Kidney (tissue), 14 donors: ENCODE data around the gene PLCB4. TPM values are rescaled to one million over a fixed set of nuclear protein-coding genes. Genes with fewer than 3 reads are reported as not detected.

Experiments
- DNase-seq, 5 donors: peaks; one replicate each; pipeline ENCODE4 v3.0.0-alpha.2; 2013 to 2020
- FAIRE-seq: peaks from 2 replicates; lab custom pipeline; 2012; peaks lifted over from hg19 to GRCh38; lab: Jason Lieb, UNC
- H3K27ac ChIP-seq, 2 donors: one replicate each; pipeline ENCODE4 v1.7.0; 2013; ENCODE audit warnings: low read depth in 2 of 2, low read length in 2 of 2, inconsistent platforms in 1 of 2
- H3K27me3 ChIP-seq: one replicate; pipeline ENCODE4 v1.7.1; 2013; ENCODE audit warnings: low read length, inconsistent platforms; ENCODE audit not compliant: control insufficient read depth, insufficient read depth
- H3K36me3 ChIP-seq, 3 donors: one replicate each; pipeline versions ENCODE4 v1.7.0 to v1.7.1; 2013; ENCODE audit warnings: low read length in 3 of 3, control low read depth in 1 of 3, inconsistent platforms in 1 of 3; ENCODE audit not compliant: insufficient read depth in 3 of 3, control insufficient read depth in 2 of 3
- H3K4me1 ChIP-seq, 3 donors: one replicate each; pipeline versions ENCODE4 v1.7.0 to v1.7.1; 2013; ENCODE audit warnings: low read length in 3 of 3, inconsistent platforms in 1 of 3, low read depth in 1 of 3; ENCODE audit not compliant: control insufficient read depth in 2 of 3, insufficient read depth in 2 of 3
- H3K4me3 ChIP-seq, 3 donors: one replicate each; pipeline versions ENCODE4 v1.7.0 to v1.8.1; 2013; ENCODE audit warnings: low read length in 3 of 3, control low read depth in 1 of 3, inconsistent platforms in 1 of 3
- H3K9ac ChIP-seq, 3 donors: one replicate each; pipeline versions ENCODE4 v1.7.0 to v1.7.1; 2013; ENCODE audit warnings: low read length in 3 of 3, control low read depth in 1 of 3, inconsistent platforms in 1 of 3
- H3K9me3 ChIP-seq, 3 donors: one replicate each; pipeline versions ENCODE4 v1.7.0 to v1.7.1; 2013; ENCODE audit warnings: low read length in 3 of 3, control low read depth in 1 of 3, inconsistent platforms in 1 of 3; ENCODE audit not compliant: control insufficient read depth in 2 of 3, insufficient read depth in 1 of 3
- intact Hi-C: fragments of 100-400 bp; cut with DNase I; formaldehyde crosslinking; loops from one replicate; pipeline ENCODE4 v1.11.1; 2022
- polyA plus RNA-seq: library from polyadenylated mRNA; stranded (reverse); fragments of 350-450 nt; fragmentation: Illumina TruSeq; extraction: RNeasy Lipid Tissue Mini Kit (QIAGEN cat#74804); gene quantifications from one replicate; pipeline ENCODE4 v1.2.3, GENCODE V29; 2014; ENCODE audit warnings: low read depth, low replicate concordance; ENCODE audit not compliant: insufficient read depth
- total RNA-seq: library from RNA; stranded (reverse); fragmentation: NEBNext Ultra II Directional; extraction: Animal tissue kit (Norgen Biotek cat#: 25700); gene quantifications from one replicate; pipeline ENCODE4 v1.2.1, GENCODE V29; 2021
- TF ChIP-seq, protein P1 (sequence below): IDR thresholded peaks from 3 replicates; pipeline ENCODE4 v1.5.1; 2012; ENCODE audit warnings: mild to moderate bottlenecking, moderate library complexity, borderline replicate concordance; ENCODE audit not compliant: insufficient read depth; ENCODE audit errors: extremely low read depth
- donor health status: control.
- donor health status: control.
- donor health status: control.
- donor health status: control.
- donor health status: control.
- donor health status: DM: yes; HTN: yes; CAD: no.
- donor health status: Normal renal cell carcinoma (clear cell type).

Gene PLCB4
- total and polyA plus RNA-seq, 2 donors from 2014 or later, result 2.8 to 17.7 TPM

DNA sequence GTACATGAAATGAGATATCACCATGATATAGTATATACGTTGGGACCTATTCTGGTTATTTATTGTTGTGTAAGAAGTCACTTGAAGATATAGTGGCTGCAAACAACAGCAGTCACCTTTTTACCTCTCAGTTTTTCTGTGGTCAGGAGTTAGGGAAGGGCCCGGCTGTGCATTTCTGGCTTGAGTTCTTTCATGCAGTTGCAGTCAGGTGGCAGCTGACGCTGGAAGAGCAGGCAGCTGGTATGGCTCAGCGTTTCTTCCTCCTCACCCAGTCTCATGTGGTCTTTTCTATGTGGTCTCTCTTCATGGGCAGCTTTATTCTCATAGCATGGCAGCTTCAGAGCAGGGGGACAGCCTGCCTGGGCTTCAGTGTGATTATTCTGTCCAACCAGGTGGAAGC, 154.4 kb downstream of the PLCB4 start:
- DNase-seq (no peak), FAIRE-seq (no peak)
- Histone ChIP-seq H3K27ac (no peak overlapping the region), H3K9me3 (no peaks in the 10 kb centered on the region), H3K9ac (no peak overlapping the region), H3K4me1 (no peaks in the 10 kb centered on the region), H3K36me3 (no peaks in the 10 kb centered on the region), H3K27me3 (no peaks in the 10 kb centered on the region), H3K4me3 (no peak overlapping the region)
- intact Hi-C loops, result no loop called here
- TF ChIP-seq, protein P1, sequence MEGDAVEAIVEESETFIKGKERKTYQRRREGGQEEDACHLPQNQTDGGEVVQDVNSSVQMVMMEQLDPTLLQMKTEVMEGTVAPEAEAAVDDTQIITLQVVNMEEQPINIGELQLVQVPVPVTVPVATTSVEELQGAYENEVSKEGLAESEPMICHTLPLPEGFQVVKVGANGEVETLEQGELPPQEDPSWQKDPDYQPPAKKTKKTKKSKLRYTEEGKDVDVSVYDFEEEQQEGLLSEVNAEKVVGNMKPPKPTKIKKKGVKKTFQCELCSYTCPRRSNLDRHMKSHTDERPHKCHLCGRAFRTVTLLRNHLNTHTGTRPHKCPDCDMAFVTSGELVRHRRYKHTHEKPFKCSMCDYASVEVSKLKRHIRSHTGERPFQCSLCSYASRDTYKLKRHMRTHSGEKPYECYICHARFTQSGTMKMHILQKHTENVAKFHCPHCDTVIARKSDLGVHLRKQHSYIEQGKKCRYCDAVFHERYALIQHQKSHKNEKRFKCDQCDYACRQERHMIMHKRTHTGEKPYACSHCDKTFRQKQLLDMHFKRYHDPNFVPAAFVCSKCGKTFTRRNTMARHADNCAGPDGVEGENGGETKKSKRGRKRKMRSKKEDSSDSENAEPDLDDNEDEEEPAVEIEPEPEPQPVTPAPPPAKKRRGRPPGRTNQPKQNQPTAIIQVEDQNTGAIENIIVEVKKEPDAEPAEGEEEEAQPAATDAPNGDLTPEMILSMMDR, result no peak

DNA sequence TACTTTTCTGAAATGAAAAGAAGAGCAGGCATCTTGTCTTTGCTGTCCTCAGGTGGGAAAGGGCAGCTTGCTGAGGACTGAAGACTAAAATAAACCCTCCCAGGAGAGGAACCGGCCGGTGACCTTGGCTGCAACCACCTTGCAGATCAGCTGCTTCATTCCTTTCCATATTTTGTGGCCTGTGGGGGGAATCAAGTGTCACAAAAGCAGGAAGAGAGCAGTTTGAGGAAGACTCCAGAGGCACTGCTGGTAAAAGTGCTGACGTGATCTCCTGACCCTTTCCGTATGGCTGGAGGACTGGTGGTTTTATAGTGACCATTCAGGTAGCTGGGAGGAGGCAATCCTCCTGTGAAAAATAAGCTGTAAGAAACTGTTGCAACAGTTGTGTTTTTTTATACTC, 157.0 kb downstream of the PLCB4 start:
- H3K4me1 ChIP-seq, result no peaks in the 10 kb centered on the region
- H3K9me3 ChIP-seq, result no peaks in the 10 kb centered on the region
- H3K36me3 ChIP-seq, result no peaks in the 10 kb centered on the region
- no peaks in the 10 kb centered on the region for H3K27me3 ChIP-seq
- no peak overlapping the region for H3K4me3 ChIP-seq
- intact Hi-C loops, result no loop called here
- FAIRE-seq (no peak), DNase-seq (no peak)
- no peak overlapping the region for H3K27ac ChIP-seq
- no peak overlapping the region for H3K9ac ChIP-seq
- TF ChIP-seq, protein P1, result no peak

DNA sequence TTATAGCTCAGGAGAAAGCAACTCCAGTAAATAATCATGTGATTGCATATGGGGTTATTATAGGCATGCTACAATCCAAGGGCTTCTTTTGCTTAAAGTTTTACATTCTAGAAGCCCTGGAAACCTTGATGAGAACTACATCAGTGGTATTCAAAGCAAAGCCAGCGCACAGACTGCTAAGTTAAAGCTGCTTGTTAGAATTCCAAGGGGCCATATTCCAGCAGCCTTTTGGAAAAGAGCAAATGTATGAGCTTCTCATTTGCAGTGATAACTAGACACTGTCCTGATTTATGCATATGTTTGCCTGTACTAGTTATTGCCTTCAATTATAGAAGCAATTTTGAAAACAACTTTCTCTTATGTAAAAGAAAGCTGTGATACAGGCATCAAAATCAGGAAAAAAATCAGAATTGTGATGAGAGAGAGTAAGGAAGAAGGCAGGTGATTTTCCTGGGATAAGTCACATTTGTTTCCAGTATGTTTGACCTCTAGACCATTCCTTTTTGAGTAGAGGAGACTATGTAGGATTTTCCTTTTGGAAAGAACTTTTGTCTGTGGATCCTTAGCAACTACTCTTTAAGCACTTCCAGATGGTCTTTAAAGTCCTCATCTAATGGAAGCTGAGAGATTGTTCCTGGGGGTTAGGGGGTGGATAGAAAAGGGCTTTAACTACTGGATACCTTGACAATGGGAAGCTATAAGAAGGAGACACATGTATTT, 159.2 kb downstream of the PLCB4 start:
- Histone ChIP-seq H3K27me3 (no peaks in the 10 kb centered on the region), H3K4me1 (no peaks in the 10 kb centered on the region), H3K9me3 (no peaks in the 10 kb centered on the region), H3K36me3 (no peaks in the 10 kb centered on the region), H3K9ac (no peak overlapping the region), H3K27ac (no peak overlapping the region), H3K4me3 (no peak overlapping the region)
- DNase-seq (no peak), FAIRE-seq (no peak)
- intact Hi-C loops, result no loop called here
- TF ChIP-seq, protein P1, result no peak
